Neuronal stem cell (in vitro differentiated cells): ENCODE data around the gene FRMD1.

Source experiments
- DNase-seq: peaks from one replicate; pipeline ENCODE4 v3.0.0-alpha.2; 2013; ENCODE audit warnings: low spot score
- H2AFZ ChIP-seq: one replicate; pipeline ENCODE4 v1.6.1; 2013; ENCODE audit warnings: mild to moderate bottlenecking, low read length, inconsistent platforms
- H2AK5ac ChIP-seq: 2 replicates; pipeline ENCODE4 v1.6.1; 2013; ENCODE audit warnings: low read depth, mild to moderate bottlenecking, inconsistent platforms, low read length, moderate library complexity, mixed read lengths
- H2BK120ac ChIP-seq: 2 replicates; pipeline ENCODE4 v1.6.1; 2013; ENCODE audit warnings: low read depth, mild to moderate bottlenecking, inconsistent platforms, low read length, moderate library complexity, mixed read lengths
- H2BK12ac ChIP-seq: one replicate; pipeline ENCODE4 v1.6.1; 2013; ENCODE audit warnings: low read length, inconsistent platforms
- H2BK15ac ChIP-seq: 2 replicates; pipeline ENCODE4 v1.6.1; 2013; ENCODE audit warnings: mild to moderate bottlenecking, low read length, inconsistent platforms, mixed read lengths
- H2BK5ac ChIP-seq: one replicate; pipeline ENCODE4 v1.6.1; 2013; ENCODE audit warnings: inconsistent platforms, mild to moderate bottlenecking, low read length, moderate library complexity
- H3K14ac ChIP-seq: one replicate; pipeline ENCODE4 v1.6.1; 2013; ENCODE audit warnings: low read length, inconsistent platforms
- H3K18ac ChIP-seq: 2 replicates; pipeline ENCODE4 v1.6.1; 2013; ENCODE audit warnings: low read length, inconsistent platforms
- H3K23ac ChIP-seq: 2 replicates; pipeline ENCODE4 v1.6.1; 2013; ENCODE audit warnings: low read depth, mild to moderate bottlenecking, mixed read lengths, low read length, inconsistent platforms; ENCODE audit not compliant: poor library complexity
- H3K27ac ChIP-seq: replicated peaks from 3 replicates; pipeline ENCODE4 v1.5.1; 2013; ENCODE audit warnings: low read length, inconsistent platforms
- H3K27me3 ChIP-seq, 3 experiments: 2 replicates each; pipeline ENCODE4 v1.6.1; 2013; ENCODE audit warnings: low read length in 3 of 3, mild to moderate bottlenecking in 2 of 3, inconsistent platforms in 1 of 3, low read depth in 1 of 3, mixed read lengths in 1 of 3, moderate library complexity in 1 of 3; ENCODE audit not compliant: control insufficient read depth in 3 of 3, insufficient read depth in 3 of 3
- H3K36me3 ChIP-seq, 2 donors: replicated peaks in 1 of 2; 2 replicates each; pipeline ENCODE4 v1.6.1; 2013; ENCODE audit warnings: low read length in 2 of 2; ENCODE audit not compliant: control insufficient read depth in 2 of 2, insufficient read depth in 2 of 2
- H3K4ac ChIP-seq: 2 replicates; pipeline ENCODE4 v1.6.1; 2013; ENCODE audit warnings: inconsistent platforms, mild to moderate bottlenecking, low read length, moderate library complexity
- H3K4me1 ChIP-seq, 2 donors: 1 replicate in 1 of 2; 2 replicates in 1 of 2; pipeline ENCODE4 v1.6.1; 2013; ENCODE audit warnings: low read length in 2 of 2, low read depth in 1 of 2; ENCODE audit not compliant: control insufficient read depth in 2 of 2, insufficient read depth in 1 of 2
- H3K4me2 ChIP-seq: one replicate; pipeline ENCODE4 v1.6.1; 2013; ENCODE audit warnings: mild to moderate bottlenecking, low read length, inconsistent platforms; ENCODE audit not compliant: insufficient read depth, poor library complexity, severe bottlenecking
- H3K4me3 ChIP-seq, 2 donors: 2 replicates each; pipeline ENCODE4 v1.5.1; 2013; ENCODE audit warnings: low read length in 2 of 2, mild to moderate bottlenecking in 2 of 2, inconsistent platforms in 1 of 2, moderate library complexity in 1 of 2
- H3K79me1 ChIP-seq: one replicate; pipeline ENCODE4 v1.6.1; 2013; ENCODE audit warnings: low read depth, mild to moderate bottlenecking, inconsistent platforms, low read length, moderate library complexity
- H3K9ac ChIP-seq: one replicate; pipeline ENCODE4 v1.6.1; 2013; ENCODE audit warnings: mild to moderate bottlenecking, low read depth, low read length, inconsistent platforms; ENCODE audit not compliant: poor library complexity
- H3K9me3 ChIP-seq, 2 donors: replicated peaks in 1 of 2; 2 replicates each; pipeline versions ENCODE3 to v1.6.1; 2013; ENCODE audit warnings: low read length in 2 of 2, mild to moderate bottlenecking in 2 of 2, inconsistent platforms in 1 of 2, low read depth in 1 of 2, mixed read lengths in 1 of 2, moderate library complexity in 1 of 2; ENCODE audit not compliant: control insufficient read depth in 2 of 2, insufficient read depth in 1 of 2
- H4K8ac ChIP-seq: one replicate; pipeline ENCODE4 v1.6.1; 2013; ENCODE audit warnings: low read depth, mild to moderate bottlenecking, inconsistent platforms, low read length, moderate library complexity
- H4K91ac ChIP-seq: one replicate; pipeline ENCODE4 v1.6.1; 2013; ENCODE audit warnings: low read length, low read depth, mild to moderate bottlenecking, inconsistent platforms; ENCODE audit not compliant: poor library complexity
- WGBS, 2 donors: extraction: QIAGEN DNeasy Blood & Tissue Kit; methylation state at CpG; one replicate each; pipeline ENCODE4 v1.1.7; 2013; ENCODE audit warnings: missing lambda C conversion rate in 2 of 2, mixed read lengths in 1 of 2; ENCODE audit not compliant: insufficient read length in 2 of 2, insufficient replicate concordance in 1 of 2; ENCODE audit errors: extremely low coverage in 2 of 2; 5-methylcytosine and 5-hydroxymethylcytosine counted together

FRMD1 gene

DNA sequence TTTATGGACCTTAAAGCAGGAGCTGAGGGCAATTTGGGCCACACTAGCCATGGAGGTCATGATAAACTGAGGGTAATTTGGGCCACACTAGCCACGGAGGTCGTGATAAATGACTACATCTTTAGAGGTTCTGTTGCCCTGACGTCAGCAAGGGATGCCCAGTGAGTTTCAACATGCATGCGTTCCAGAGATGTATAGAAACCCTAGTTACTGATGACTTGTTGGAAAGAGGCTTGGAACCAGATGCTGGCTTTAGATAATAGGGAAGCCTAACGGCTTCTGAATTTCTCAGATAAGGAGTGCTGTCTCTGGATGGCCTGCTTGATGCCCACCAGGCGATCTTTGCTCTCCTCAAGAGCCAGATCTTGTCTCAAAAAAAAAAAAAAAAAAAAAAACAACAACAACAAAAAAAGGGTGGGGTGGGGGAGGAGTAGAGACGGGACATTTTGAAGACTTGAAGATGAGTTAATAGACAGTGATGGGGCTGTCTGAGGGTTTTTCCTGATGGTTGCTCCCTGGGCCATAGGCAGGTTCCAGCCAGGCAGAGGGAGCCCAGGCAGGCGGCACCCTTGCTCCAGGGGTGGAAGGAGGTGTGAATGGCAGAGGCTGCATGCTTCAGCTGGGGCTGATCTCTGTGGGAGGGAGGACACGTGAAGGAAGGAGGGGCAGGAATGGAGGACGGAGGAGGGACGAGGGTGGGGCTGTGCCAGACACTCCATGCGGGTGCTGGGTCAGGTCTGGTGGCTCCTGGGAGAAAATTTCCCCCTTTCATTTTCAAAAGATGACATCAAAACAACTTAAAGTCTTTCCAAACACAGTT is 27.0 kb upstream of the FRMD1 start:
- Histone ChIP-seq H3K79me1 (no peaks in the 10 kb centered on the region), H3K18ac (peak overlapping the region; percentile 40), H2BK5ac (no peak overlapping the region), H2BK120ac (no peak overlapping the region), H3K4me1 (no peaks in the 10 kb centered on the region), H4K91ac (no peak overlapping the region), H3K27me3 (peaks cover 0 to 10% (median 0%) of the 10 kb centered on the region in 3 experiments), H2BK15ac (no peak overlapping the region), H3K14ac (no peak overlapping the region), H3K4me2 (no peak overlapping the region), H3K23ac (no peak overlapping the region), H3K9ac (no peak overlapping the region), H3K36me3 (no peaks in the 10 kb centered on the region), H3K4ac (no peak overlapping the region), H2AFZ (no peak overlapping the region), H4K8ac (no peak overlapping the region), H2BK12ac (no peak overlapping the region), H3K9me3 (no peaks in the 10 kb centered on the region), H2AK5ac (no peak overlapping the region), H3K27ac (no peak overlapping the region), H3K4me3 (no peak overlapping the region)
- WGBS, 2 donors = no CpG with 5 or more reads among the region's 12 CpGs
- DNase-seq = no peak

DNA sequence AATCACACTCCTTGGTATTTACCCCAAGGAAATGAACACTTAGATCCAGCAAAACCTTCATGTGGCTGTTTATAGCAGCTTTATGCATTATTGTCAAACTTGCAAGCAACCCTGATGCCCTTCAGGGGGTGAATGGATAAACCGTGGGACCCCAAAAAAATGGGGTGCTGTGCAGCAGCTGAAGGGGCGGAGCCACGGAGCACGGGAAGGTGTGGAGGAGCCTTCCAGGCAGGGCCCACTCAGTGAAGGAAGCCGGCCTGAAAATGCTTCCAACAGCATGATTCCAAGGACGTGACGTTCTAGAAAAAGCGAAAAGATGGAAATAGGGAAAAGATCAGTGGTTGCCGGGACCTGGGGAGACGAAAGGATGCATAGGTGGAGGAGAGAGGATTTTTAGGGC is 25.6 kb upstream of the FRMD1 start:
- Histone ChIP-seq H3K27me3 (peaks cover 0 to 10% (median 0%) of the 10 kb centered on the region in 3 experiments), H2BK12ac (no peak overlapping the region), H3K9me3 (no peaks in the 10 kb centered on the region), H4K8ac (no peak overlapping the region), H3K79me1 (no peaks in the 10 kb centered on the region), H3K4me1 (no peaks in the 10 kb centered on the region), H2BK15ac (no peak overlapping the region), H4K91ac (no peak overlapping the region), H3K27ac (no peak overlapping the region), H3K9ac (no peak overlapping the region), H2BK120ac (no peak overlapping the region), H3K4ac (no peak overlapping the region), H3K14ac (no peak overlapping the region), H3K23ac (no peak overlapping the region), H3K4me2 (no peak overlapping the region), H3K18ac (no peak overlapping the region), H2BK5ac (no peak overlapping the region), H3K4me3 (no peak overlapping the region), H3K36me3 (no peaks in the 10 kb centered on the region), H2AK5ac (no peak overlapping the region), H2AFZ (no peak overlapping the region)
- no peak for DNase-seq
- WGBS, 2 donors = no CpG with 5 or more reads among the region's 10 CpGs

DNA sequence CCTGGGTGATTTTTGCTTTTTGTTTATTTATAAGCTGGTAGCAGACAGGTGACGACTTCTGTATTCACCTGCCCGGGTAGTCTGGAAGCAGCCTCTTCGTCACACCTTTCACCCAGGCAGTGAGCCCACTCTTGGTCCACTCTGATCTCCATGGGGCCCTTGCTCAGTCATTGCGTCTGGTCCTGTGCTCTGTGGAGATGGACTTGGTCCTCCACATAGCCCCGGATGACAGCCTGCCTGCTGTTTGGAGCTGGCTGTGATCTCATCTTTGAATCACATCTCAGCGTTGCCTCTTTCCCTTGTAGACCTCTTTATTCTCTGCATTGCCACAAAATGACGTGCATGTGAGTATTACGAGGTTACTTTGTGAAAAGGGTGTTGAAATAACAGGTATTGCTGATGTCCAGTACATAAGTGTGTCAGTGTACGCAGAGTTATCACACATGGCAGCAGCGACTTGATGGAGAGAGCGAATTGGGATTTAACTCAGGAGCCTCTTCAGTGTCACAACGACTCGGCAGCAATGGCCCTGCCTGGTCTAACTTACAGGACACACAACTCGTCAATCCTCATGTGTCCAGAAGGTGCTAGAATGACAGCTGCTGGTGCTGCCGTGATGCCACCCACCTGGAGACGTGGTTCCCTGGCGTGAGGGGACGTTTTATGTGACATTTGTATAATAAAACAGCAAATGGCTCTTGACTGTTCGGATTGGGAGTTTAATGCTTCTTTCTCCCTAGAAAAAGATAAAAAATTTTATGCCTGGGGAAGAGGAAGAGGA is 24.2 kb upstream of the FRMD1 start:
- no peak overlapping the region for H3K9ac ChIP-seq
- H2AFZ ChIP-seq = no peak overlapping the region
- H2AK5ac ChIP-seq = no peak overlapping the region
- H3K23ac ChIP-seq = no peak overlapping the region
- peaks cover 0 to 10% (median 0%) of the 10 kb centered on the region in 3 experiments for H3K27me3 ChIP-seq
- H2BK12ac ChIP-seq = no peak overlapping the region
- H3K4me2 ChIP-seq = no peak overlapping the region
- no peak overlapping the region for H3K14ac ChIP-seq
- no peak overlapping the region for H3K4ac ChIP-seq
- DNase-seq = no peak
- H2BK15ac ChIP-seq = no peak overlapping the region
- no peaks in the 10 kb centered on the region for H3K36me3 ChIP-seq
- H4K91ac ChIP-seq = no peak overlapping the region
- H3K18ac ChIP-seq = no peak overlapping the region
- no peak overlapping the region for H4K8ac ChIP-seq
- WGBS, 2 donors = no CpG with 5 or more reads among the region's 19 CpGs
- H3K9me3 ChIP-seq = no peaks in the 10 kb centered on the region
- H3K4me1 ChIP-seq = peaks cover 2 to 9% of the 10 kb centered on the region in 2 donors
- no peak overlapping the region for H3K27ac ChIP-seq
- no peak overlapping the region for H2BK120ac ChIP-seq
- no peak overlapping the region for H2BK5ac ChIP-seq
- H3K4me3 ChIP-seq = no peak overlapping the region
- H3K79me1 ChIP-seq = no peaks in the 10 kb centered on the region

DNA sequence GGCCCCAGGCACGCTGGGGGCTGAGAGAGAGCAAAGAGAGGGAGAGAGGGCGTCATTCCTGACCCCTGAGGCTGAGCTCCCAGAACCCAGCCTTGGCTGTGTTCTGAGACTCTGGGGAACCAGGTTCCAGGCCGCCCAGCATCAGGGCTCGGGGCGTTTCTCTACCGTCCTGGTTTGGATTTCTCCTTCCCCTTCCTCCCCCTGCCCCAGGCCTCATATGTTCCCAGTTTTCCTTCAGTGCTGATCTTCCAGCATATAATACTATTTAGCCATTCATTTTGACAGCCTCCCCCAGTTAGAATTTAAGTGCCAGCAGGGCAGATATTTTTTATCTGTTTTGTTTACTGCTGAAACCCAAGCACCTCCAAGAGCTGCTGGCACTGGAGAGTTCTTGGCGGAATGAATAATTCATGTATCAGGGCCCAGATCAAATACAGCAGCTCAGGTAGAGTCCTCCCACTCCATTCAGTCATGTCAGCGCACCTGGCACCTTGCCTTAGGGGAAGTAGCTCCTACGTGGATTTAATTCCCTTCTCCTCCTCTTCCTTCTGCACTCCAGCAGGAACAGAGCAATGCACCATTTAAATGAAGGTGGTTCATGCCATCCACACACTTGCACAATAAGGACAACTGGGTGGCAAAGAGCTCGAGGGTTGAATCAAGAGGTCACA is 23.4 kb upstream of the FRMD1 start:
- Histone ChIP-seq H3K9ac (no peak overlapping the region), H3K27ac (no peak overlapping the region), H3K27me3 (peaks cover 0 to 10% (median 0%) of the 10 kb centered on the region in 3 experiments), H2BK12ac (no peak overlapping the region), H4K91ac (no peak overlapping the region), H3K4me3 (no peak overlapping the region), H2AK5ac (no peak overlapping the region), H3K79me1 (no peaks in the 10 kb centered on the region), H3K4ac (no peak overlapping the region), H3K18ac (peak overlapping the region; percentile 45), H3K36me3 (no peaks in the 10 kb centered on the region), H3K23ac (peak overlapping the region; percentile 37), H3K4me2 (no peak overlapping the region), H3K9me3 (no peaks in the 10 kb centered on the region), H2BK120ac (no peak overlapping the region), H3K14ac (no peak overlapping the region), H2BK5ac (no peak overlapping the region), H2BK15ac (no peak overlapping the region), H2AFZ (no peak overlapping the region), H3K4me1 (peaks cover 2 to 9% of the 10 kb centered on the region in 2 donors), H4K8ac (no peak overlapping the region)
- WGBS, 2 donors = no CpG with 5 or more reads among the region's 10 CpGs
- DNase-seq = no peak
